ENCODE results near the gene ZSCAN25. TPM values are rescaled to one million over a fixed set of nuclear protein-coding genes. Genes with fewer than 3 reads are reported as not detected.

ZSCAN25 gene
- total RNA-seq, 4 donors from 2014 or later: 10.9 to 26.5 (median 18.4) TPM

DNA sequence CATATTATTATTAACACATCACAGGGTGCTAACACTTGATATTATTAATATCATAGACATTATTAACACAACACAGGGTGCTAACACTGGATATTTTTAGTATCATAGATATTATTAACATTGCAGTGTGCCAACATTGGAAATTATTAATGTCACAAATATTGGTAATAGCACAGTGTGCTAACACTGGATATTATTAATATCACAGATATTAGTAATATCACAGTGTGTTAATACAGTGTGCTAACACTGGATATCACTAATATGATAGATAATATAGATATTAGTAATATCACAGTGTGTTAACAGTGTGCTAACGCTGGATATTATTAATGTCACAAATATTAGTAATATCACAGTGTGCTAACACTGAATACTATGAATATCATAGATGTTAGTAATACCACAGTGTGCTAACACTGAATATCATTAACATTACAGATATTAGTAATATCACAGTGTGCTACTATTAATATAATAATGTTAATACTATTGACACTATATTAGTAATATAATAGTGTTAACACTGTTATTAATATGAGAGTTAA lies 20.3 kb upstream of the ZSCAN25 start:
- no peaks in the 10 kb centered on the region for H3K4me1 ChIP-seq
- H3K27me3 ChIP-seq: no peaks in the 10 kb centered on the region
- 68 to 81% methylated on average over 1 of the region's 1 CpG for WGBS, 2 donors (ENCODE audit: low coverage in 1 of 2)

DNA sequence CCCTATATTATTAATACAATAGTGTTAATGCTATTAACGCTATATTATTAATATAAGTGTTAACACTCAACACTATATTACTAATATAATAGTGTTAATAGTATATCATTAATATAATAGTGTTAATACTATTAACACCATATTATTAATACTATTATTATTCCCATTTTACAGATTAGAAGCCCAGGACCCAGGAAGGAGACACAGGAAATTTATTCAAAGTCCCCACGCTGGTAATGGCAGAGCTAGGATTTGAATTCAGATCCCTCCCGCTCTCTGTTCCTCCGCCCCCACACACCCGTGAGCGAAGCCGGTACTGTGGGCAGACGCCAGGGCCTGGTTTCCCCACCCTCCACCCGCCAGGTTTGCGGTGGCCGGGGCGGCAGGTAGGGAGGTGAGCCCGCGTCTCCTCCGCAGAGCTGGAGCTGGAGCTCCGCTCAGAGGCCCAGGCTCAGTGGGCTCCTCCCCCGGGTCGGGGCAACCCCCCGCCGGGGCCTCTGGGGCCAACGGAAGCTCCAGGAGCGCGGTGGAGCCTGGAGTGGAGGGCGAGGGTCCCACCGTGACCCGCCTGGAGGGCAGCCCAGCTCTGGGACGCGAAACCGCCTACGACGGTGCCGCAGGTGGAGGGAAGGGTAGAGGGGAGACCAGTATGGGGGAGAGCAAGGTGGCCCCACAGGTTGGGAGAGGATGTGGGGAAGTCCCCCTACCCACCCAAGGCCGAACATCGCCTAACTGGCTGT lies 18.8 kb upstream of the ZSCAN25 start, which contains the start of gene TMEM225B:
TMEM225B (plus strand) TSS at position 506 of the 740 bp plus-strand sequence. CDS start 6,122 bp downstream, outside the sequence.
- no peak within 1 kb of the TSS for H3K4me3 ChIP-seq
- H3K9me3 ChIP-seq: no peaks in the 10 kb centered on the region
- H3K27ac ChIP-seq: no peak within 1 kb of the TSS
- WGBS, 2 donors (ENCODE audit: low coverage in 1 of 2): 50% methylated on average over 2 to 3 of the region's 34 CpGs
- H3K27me3 ChIP-seq: no peaks in the 10 kb centered on the region
- no peaks in the 10 kb centered on the region for H3K4me1 ChIP-seq
- TF ChIP-seq EP300 (IDR thresholded peaks at IDR 0.05): no peak
- TF ChIP-seq, protein P1, sequence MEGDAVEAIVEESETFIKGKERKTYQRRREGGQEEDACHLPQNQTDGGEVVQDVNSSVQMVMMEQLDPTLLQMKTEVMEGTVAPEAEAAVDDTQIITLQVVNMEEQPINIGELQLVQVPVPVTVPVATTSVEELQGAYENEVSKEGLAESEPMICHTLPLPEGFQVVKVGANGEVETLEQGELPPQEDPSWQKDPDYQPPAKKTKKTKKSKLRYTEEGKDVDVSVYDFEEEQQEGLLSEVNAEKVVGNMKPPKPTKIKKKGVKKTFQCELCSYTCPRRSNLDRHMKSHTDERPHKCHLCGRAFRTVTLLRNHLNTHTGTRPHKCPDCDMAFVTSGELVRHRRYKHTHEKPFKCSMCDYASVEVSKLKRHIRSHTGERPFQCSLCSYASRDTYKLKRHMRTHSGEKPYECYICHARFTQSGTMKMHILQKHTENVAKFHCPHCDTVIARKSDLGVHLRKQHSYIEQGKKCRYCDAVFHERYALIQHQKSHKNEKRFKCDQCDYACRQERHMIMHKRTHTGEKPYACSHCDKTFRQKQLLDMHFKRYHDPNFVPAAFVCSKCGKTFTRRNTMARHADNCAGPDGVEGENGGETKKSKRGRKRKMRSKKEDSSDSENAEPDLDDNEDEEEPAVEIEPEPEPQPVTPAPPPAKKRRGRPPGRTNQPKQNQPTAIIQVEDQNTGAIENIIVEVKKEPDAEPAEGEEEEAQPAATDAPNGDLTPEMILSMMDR (IDR thresholded peaks at IDR 0.05): no peak
- no peaks in the 10 kb centered on the region for H3K36me3 ChIP-seq
- ATAC-seq: no peak

More for the DNA sequence above, 20.3 kb upstream of the ZSCAN25 start:
- no peak overlapping the region for H3K4me3 ChIP-seq
- TF ChIP-seq POLR2AphosphoS5 (IDR thresholded peaks at IDR 0.05) (no peak), POLR2A (IDR thresholded peaks at IDR 0.05) (no peak), EP300 (IDR thresholded peaks at IDR 0.05) (no peak)
- TF ChIP-seq, protein P1 (IDR thresholded peaks at IDR 0.05): no peak
- H3K27ac ChIP-seq: no peak overlapping the region
- no peaks in the 10 kb centered on the region for H3K36me3 ChIP-seq
- no peaks in the 10 kb centered on the region for H3K9me3 ChIP-seq
- ATAC-seq: no peak

DNA sequence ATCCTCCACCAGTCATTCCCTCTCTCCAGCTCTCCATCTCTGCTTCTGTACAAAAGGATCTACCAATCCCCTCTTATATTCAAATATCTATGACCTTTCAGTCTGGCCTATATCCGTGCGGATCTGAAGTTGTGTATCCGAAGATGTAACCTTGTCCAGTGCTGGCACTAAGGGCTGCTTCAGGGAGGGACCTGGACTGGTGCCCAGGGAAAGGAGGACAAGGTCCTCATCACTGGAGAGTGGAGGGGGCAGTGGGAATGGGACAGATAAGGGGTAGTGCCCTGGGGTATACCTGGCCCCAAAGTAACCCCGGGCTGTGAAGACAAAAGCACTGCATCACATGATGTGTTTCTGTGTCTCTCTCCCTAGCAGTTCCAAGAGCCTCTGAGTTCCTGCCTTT lies 16.9 kb upstream of the ZSCAN25 start:
- Histone ChIP-seq H3K27me3 (no peaks in the 10 kb centered on the region), H3K27ac (no peak overlapping the region), H3K36me3 (no peaks in the 10 kb centered on the region), H3K4me3 (no peak overlapping the region), H3K4me1 (no peaks in the 10 kb centered on the region), H3K9me3 (no peaks in the 10 kb centered on the region)
- no peak for ATAC-seq
- TF ChIP-seq, protein P1 (IDR thresholded peaks at IDR 0.05): no peak
- TF ChIP-seq EP300 (IDR thresholded peaks at IDR 0.05) (no peak), POLR2A (IDR thresholded peaks at IDR 0.05) (no peak), POLR2AphosphoS5 (IDR thresholded peaks at IDR 0.05) (no peak)
- 54% methylated on average over 2 of the region's 4 CpGs; no CpG with 5 or more reads in 1 of the 2 donors for WGBS, 2 donors (ENCODE audit: low coverage in 1 of 2)

DNA sequence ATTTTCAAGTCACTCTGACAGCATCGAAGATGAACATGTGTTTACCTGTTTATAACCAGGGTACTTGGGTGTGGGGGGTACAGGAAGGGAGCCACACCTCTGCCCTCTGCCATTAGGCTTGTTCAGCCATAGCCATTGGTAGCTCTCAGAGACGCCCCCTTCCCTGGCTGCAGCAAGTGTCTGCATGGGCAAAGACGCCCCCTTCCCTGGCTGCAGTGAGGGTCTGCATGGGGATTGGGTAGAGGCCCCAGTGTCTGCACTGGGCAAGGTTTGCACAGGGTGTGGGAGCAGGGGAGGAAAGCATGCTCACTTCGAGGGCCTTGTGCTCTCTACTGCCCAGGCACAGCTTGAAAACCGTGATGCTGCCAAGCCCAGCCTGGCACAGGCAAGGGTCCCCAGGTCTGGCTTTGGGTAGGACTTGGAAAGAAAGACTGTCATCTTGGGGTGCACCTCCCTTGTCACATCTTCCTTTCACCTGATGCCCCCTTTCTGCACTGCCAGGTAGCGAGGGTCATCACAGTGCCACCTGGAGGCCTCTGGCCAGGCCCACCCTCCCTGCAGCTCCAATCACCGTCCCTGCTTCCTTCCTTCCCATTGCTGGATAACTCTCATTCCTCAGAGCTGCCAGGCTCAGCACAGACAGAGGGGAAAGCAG lies 15.0 kb upstream of the ZSCAN25 start:
- H3K36me3 ChIP-seq: no peaks in the 10 kb centered on the region
- 69 to 80% methylated on average over 1 to 3 of the region's 7 CpGs for WGBS, 2 donors (ENCODE audit: low coverage in 1 of 2)
- no peak overlapping the region for H3K4me3 ChIP-seq
- no peak for TF ChIP-seq POLR2A (IDR thresholded peaks at IDR 0.05)
- TF ChIP-seq, protein P1 (IDR thresholded peaks at IDR 0.05): no peak
- no peak for TF ChIP-seq EP300 (IDR thresholded peaks at IDR 0.05)
- TF ChIP-seq POLR2AphosphoS5 (IDR thresholded peaks at IDR 0.05): no peak
- no peak for ATAC-seq
- no peaks in the 10 kb centered on the region for H3K27me3 ChIP-seq
- no peaks in the 10 kb centered on the region for H3K4me1 ChIP-seq
- H3K27ac ChIP-seq: no peak overlapping the region
- H3K9me3 ChIP-seq: no peaks in the 10 kb centered on the region

Measured in gastroesophageal sphincter (tissue), 4 donors.